Measurements from ENCODE around the gene APBA3.
"Not testable (repeated sequence)": the region's sequence is repeated elsewhere in the genome, so short reads cannot be mapped to it uniquely, and the experiment has no call there.

Gene APBA3

DNA sequence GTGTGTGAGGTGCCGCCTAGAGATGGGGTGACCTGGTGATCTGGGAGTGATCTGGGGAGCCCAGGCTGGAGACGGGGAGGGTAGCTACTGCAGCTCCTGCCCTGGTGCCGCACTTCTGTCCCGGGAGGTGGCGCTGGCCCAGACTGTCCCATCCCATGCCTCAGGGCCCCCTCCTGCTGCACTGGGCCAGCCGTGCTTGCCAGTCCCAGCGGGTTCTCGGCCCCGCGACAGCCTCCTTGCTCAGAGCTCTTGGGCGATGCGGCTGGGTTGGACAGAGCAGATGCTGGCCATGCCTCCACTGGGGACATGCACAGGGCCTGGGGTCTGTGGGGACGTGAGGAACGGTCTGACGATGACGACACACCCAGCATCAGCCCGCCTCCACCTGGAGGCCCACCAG lies 8.0 kb upstream of the APBA3 start:
- FAIRE-seq (no peak), DNase-seq (ENCODE audit: insufficient read length) (no peak)
- no peak for TF ChIP-seq TAF1 (IDR thresholded peaks at IDR 0.05; ENCODE audit: borderline replicate concordance, low read depth, low read length)

DNA sequence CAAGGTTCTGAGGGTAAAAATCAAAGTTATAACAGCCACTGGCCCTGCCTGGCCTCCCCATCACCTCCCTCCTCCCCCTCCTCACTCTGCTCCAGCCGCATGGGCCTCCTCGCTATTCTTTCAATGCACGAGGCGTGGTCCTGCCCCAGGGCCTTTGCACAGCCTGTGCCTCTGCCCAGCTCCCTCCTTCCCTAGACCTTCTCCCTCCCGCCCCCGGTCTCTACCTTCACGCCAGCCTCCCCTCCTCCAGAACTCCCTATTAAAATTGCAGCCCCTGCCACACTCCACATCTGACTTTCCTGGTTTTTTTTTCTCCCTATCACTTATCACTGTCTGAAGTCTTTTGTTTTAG lies 7.2 kb upstream of the APBA3 start:
- FAIRE-seq = no peak
- no peak for DNase-seq (ENCODE audit: insufficient read length)

DNA sequence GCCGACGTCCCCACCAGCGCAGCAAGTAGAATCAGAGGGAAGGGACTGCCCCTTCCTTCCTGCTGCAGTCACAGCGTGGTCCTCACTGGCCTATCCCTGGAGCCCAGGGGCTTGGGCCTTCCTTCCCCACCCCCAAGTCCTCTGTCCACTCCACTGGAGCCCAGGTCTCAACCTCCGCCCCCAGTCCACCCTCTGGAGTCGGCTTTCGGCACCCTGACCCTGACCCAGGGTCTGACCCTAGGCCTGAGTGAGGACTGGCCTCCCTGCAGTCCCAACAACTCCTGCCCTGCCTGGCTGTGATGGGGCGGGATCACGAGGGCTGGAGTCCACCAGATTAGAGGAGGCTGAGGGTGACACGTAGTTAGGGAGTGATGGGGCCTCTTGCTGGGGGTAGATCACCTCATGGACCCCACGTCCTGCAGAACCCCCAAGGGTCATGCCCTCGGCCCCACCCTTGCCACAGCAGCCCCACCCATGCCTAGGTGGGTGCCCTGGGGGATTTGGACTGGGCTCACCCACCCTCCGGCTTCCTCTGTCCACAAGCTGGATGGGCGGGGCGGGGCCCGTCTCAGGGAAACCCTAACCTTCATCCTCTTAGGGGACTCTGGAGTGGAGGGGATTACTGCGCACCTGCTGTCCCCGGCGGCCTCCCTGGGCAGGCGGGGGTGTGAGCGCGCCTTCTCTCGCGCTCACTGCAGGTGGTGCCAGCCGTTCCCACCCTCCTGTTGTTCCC lies 6.7 kb upstream of the APBA3 start:
- TF ChIP-seq POLR2A (IDR thresholded peaks at IDR 0.05; ENCODE audit: low read depth, low read length) (no peak), POLR2AphosphoS5 (IDR thresholded peaks at IDR 0.05; ENCODE audit: low read depth, low read length) (no peak), TAF1 (IDR thresholded peaks at IDR 0.05; ENCODE audit: borderline replicate concordance, low read depth, low read length) (no peak)
- FAIRE-seq (no peak), DNase-seq (ENCODE audit: insufficient read length) (no peak)

More for the DNA sequence above, 7.2 kb upstream of the APBA3 start:
- TF ChIP-seq POLR2AphosphoS5 (IDR thresholded peaks at IDR 0.05; ENCODE audit: low read depth, low read length) (no peak), POLR2A (IDR thresholded peaks at IDR 0.05; ENCODE audit: low read depth, low read length) (no peak), TAF1 (IDR thresholded peaks at IDR 0.05; ENCODE audit: borderline replicate concordance, low read depth, low read length) (no peak)

DNA sequence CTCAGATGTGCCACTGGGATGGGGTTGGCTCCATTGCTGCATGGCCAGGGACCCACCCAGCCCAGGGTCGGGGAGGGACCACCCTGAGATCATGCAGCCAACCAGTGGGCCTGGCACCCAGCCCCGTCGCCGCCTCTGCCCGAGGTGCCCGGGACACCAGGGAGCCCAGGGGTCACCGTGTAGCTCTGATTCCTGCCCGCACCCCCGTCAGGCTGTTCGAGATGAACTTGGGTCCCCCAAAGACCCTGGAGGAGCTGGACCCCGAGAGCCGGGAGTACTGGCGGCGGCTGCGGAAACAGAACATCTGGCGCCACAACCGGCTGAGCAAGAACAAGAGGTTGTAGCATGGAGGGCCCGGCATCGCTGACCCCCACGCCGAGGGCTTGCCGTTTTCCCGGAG lies 5.6 kb upstream of the APBA3 start:
- no peak for DNase-seq (ENCODE audit: insufficient read length)
- TF ChIP-seq TAF1 (IDR thresholded peaks at IDR 0.05; ENCODE audit: borderline replicate concordance, low read depth, low read length) = no peak
- TF ChIP-seq POLR2AphosphoS5 (IDR thresholded peaks at IDR 0.05; ENCODE audit: low read depth, low read length) = no peak
- TF ChIP-seq POLR2A (IDR thresholded peaks at IDR 0.05; ENCODE audit: low read depth, low read length) = no peak

DNA sequence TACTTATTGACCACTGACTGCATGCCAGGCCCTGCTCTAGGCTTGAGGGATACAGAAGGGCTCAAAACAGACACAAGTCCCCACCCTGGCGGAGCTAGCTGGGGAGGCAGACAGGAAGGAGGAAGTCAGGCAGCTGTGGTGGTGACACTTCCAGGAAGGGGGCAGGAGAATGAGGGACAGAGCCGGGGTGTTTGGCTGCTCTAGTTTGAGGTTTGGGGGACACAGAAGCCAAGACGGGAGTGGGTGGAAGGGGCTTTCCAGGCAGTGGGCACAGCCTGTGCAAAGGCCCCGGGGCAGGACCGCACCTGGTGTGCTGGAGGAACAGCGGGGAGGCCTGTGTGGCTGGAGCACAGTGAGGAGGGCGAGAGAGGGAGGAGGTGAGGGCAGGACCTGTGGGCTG lies 5.0 kb upstream of the APBA3 start:
- DNase-seq (ENCODE audit: insufficient read length) = no peak
- FAIRE-seq = no peak
- TF ChIP-seq TAF1 (IDR thresholded peaks at IDR 0.05; ENCODE audit: borderline replicate concordance, low read depth, low read length) (no peak), POLR2A (IDR thresholded peaks at IDR 0.05; ENCODE audit: low read depth, low read length) (no peak), POLR2AphosphoS5 (IDR thresholded peaks at IDR 0.05; ENCODE audit: low read depth, low read length) (no peak)

More for the DNA sequence above, 5.6 kb upstream of the APBA3 start:
- no peak for FAIRE-seq

DNA sequence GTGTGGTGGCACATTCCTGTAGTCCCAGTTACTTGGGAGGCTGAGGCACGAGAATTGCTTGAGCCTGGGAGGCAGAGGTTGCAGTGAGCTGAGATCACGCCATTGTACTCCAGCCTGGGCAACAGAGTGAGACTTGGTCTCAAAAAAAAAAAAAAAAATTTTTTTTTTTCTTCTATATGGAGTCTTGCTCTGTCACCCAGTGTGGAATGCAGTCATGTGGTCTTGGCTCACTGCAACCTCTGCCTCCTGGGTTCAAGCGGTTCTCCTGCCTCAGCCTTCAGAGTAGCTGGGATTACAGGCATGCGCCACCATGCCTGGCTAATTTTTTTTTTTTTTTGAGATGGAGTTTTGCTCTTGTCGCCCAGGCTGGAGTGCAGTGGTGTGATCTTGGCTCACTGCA lies 4.3 kb upstream of the APBA3 start:
- FAIRE-seq; DNase-seq (ENCODE audit: insufficient read length): not testable (repeated sequence)

DNA sequence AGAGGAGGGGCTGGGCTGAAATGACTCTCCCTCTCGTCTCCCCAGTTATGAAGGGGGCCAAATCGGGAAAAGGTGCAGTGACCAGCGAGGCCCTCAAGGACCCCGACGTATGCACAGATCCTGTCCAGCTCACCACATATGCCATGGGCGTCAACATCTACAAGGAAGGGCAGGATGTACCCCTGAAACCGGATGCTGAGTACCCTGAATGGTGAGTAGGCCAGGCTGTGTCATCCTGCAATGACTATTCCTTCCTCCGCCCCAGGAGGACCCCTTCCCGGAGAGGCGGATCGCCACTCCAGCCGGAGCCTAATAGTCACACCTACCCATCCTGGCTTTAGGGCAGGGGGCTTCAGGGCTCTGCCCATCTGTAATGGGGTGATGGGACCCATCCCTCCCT lies 3.6 kb upstream of the APBA3 start:
- TF ChIP-seq POLR2A (IDR thresholded peaks at IDR 0.05; ENCODE audit: low read depth, low read length) (no peak), POLR2AphosphoS5 (IDR thresholded peaks at IDR 0.05; ENCODE audit: low read depth, low read length) (no peak), TAF1 (IDR thresholded peaks at IDR 0.05; ENCODE audit: borderline replicate concordance, low read depth, low read length) (no peak)
- DNase-seq (ENCODE audit: insufficient read length) (no peak), FAIRE-seq (no peak)

DNA sequence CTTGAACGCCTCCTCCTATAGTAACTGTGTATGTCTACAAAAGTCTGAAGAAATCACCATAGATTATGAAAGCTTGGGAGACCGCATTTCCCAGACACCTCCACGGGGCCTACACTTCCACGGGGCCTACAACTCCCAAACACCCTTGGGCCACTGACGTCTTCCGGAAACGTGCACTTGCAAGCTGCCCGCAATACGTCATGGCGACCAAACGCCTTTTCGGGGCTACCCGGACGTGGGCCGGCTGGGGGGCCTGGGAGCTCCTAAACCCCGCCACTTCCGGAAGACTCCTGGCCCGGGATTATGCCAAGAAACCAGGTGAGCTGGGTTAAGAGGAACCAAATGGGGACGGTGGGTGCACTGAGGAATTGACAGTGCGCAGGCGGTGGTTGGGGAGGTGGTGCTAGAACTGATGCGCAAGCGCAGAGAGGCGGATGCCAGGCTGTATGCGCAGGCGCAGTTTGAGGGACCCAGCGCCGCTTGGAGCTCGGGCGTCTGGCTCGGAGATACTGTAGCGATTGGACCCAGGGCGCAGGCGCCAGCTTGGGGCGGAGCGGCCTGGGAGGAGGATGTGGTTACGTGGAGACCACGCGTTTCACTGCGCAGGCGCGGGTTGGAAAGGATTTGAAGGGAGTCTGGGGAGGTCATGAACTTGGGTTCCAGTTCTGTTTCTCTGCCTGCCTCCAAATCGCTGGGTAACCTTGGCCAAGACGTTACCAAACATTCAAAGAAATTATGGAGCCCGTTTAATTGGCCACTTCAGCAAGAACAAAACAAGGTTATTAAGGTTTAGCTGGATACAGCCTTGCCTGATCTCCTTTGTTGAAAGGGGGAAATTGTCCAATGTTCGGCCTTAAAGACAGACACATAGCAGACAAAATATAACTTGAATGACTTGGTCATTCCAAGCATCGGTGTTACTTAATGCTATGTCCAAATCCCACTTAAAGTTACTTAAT lies 1.3 kb upstream of the APBA3 start, which contains the start of gene MRPL54:
MRPL54 (plus strand) TSS at position 182 of the 959 bp plus-strand sequence; CDS start at position 201, 19 bp downstream.
- TF ChIP-seq POLR2AphosphoS5 (IDR thresholded peaks at IDR 0.05; ENCODE audit: low read depth, low read length) (peak; percentile 90), TAF1 (IDR thresholded peaks at IDR 0.05; ENCODE audit: borderline replicate concordance, low read depth, low read length) (0 out of 2 replicates have a peak, but pooled peaks have one; percentile 12), POLR2A (IDR thresholded peaks at IDR 0.05; ENCODE audit: low read depth, low read length) (peak; percentile 91)
- DNase-seq (ENCODE audit: insufficient read length) (peak; percentile 96), FAIRE-seq (peak; percentile 99)

DNA sequence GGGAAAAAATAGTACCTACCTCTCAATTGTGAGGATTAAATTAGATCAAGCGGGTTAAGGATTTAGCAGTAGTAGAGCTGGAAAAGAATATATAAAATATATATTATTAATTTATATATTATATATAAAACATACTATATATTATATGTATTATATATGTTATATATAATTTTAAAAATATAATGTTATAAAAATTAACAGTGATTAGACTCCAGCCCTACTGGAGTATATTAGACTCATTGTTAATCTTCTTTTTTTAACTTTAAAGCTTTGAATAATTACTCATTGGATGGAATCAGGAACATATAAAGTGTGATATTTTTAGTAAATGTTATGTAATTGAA lies 610 bp upstream of the APBA3 start:
- no peak for TF ChIP-seq POLR2AphosphoS5 (IDR thresholded peaks at IDR 0.05; ENCODE audit: low read depth, low read length)
- FAIRE-seq (no peak), DNase-seq (ENCODE audit: insufficient read length) (no peak)

DNA sequence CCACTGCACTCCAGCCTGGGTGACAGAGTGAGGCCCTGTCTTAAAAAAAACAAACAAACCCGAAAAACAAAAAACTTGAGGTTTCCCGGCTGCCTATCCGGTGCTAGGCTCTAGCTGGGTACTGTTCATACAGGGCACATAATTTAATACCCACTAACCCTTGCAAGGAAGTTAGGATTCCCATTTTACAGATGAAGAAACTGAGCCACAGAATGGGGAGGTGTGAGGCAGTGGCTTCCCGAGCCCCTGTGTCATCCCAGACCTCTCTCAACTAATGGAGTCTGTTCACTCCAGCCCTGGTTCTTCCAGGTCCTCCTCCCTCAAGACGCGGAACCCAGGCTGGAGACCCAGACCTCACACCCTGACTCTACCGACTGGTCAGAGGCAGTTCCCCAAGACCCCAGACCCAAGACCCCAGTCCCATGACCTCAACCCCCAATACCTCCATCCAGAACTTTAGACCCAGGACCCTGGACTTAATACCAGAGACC lies 576 bp downstream of the APBA3 start:
- FAIRE-seq (peak; percentile 5), DNase-seq (ENCODE audit: insufficient read length) (no peak)
- TF ChIP-seq TAF1 (IDR thresholded peaks at IDR 0.05; ENCODE audit: borderline replicate concordance, low read depth, low read length) (no peak), POLR2AphosphoS5 (IDR thresholded peaks at IDR 0.05; ENCODE audit: low read depth, low read length) (no peak), POLR2A (IDR thresholded peaks at IDR 0.05; ENCODE audit: low read depth, low read length) (no peak)

DNA sequence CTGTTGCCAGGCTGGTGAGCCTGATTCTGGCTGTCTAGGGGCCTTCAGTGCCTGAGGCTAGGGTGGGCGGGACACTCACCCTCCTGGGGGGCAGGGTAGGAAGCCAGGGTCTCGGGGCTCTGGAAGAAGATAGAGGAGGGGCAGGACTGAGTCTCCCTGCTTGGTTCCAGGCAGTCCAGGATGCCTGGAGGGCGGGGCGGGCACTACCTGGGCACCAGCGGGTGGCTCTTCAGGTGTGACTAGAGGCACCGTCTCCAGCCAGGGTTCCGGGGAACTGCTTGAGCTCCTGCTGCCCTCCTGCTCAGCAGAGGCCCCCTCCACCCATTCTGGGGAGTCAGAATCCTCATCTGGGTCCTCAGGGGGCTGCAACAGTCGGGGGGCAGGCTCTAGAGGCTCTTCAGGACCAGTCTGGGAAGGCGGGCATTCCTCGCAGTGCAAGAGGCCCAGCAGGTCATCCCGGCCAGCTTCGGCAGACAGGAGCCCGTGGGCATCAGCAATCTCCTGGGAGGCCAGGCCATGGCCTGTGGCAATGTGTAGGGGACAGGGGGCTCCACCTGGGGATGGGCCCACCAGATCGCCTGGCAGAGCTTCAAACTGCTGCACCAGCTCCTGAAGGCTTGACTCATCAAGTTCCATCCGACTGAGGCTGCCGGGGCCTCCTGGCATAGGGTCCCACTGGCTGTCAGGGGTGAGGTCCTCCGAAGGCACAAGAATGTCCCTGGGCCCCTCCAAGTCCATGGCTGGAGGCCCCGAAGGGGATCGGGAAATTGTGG lies 1.8 kb downstream of the APBA3 start:
- DNase-seq (ENCODE audit: insufficient read length) = no peak
- no peak for FAIRE-seq

DNA sequence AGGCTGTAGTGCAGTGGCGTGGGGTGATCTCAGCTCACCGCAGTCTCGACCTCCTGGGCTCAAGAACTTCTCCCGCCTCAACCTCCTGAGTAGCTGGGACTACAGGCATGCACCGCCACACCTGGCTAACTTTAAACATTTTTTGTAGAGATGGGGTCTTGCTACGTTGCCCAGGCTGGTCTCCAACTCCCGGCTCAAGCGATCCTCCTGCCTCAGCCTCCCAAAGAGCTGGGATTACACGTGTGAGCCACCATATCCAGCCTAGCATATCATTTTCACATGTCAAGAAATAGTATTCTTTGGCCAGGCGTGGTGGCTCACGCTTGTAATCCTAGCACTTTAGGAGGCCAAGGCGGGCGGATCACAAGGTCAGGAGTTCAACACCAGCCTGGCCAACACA lies 3.2 kb downstream of the APBA3 start:
- not testable (repeated sequence) for DNase-seq (ENCODE audit: insufficient read length); FAIRE-seq

More for the DNA sequence above, 1.8 kb downstream of the APBA3 start:
- no peak for TF ChIP-seq POLR2A (IDR thresholded peaks at IDR 0.05; ENCODE audit: low read depth, low read length)
- TF ChIP-seq POLR2AphosphoS5 (IDR thresholded peaks at IDR 0.05; ENCODE audit: low read depth, low read length) = no peak
- TF ChIP-seq TAF1 (IDR thresholded peaks at IDR 0.05; ENCODE audit: borderline replicate concordance, low read depth, low read length) = no peak

DNA sequence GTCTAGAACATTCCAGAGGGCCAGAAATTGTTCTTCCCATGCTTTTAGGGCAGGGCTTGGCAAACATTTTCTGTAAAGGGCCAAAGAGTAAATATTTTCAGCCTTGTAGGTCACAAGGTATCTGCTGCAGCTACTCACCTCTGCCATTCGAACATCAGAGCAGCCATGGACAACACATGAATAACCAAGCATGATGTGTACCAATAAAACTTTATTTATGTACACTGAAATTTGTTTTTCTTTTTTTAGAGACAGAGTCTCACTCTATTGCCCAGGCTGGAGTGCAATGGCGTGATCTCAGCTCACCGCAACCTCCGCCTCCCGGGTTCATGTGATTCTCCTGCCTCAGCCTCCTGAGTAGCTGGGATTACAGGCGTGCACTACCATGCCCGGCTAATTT lies 3.8 kb downstream of the APBA3 start:
- DNase-seq (ENCODE audit: insufficient read length); FAIRE-seq: not testable (repeated sequence)

All from GM12892 (cell line).